ENCODE measurements around the gene PDCD2L. TPM values are rescaled to one million over a fixed set of nuclear protein-coding genes. Genes with fewer than 3 reads are reported as not detected.

Gene PDCD2L
- total RNA-seq, 1 experiment from 2014 or later, result 14.8 TPM

GRCh38 chr19:34429553-34429952 is 25.4 kb downstream of the PDCD2L start:
- DNase-seq, result no peak
- POLR2A ChIA-PET (ENCODE audit: unreplicated experiment), result interaction anchor here (0.6 kb wide), 1 partner anchor 30 kb away, joined by 4 read pairs; no protein-coding TSS in a partner anchor
- no peaks in the 10 kb centered on the region for H3K27me3 ChIP-seq (ENCODE audit: insufficient read depth, low read depth)
- no peaks in the 10 kb centered on the region for H3K9me3 ChIP-seq (ENCODE audit: insufficient read depth, low read depth)
- H3K79me2 ChIP-seq (ENCODE audit: low read depth), result peaks cover 63% of the 10 kb centered on the region
- peaks cover 21% of the 10 kb centered on the region for H3K36me3 ChIP-seq (ENCODE audit: low read depth)
- peaks cover 18% of the 10 kb centered on the region for H3K4me1 ChIP-seq (replicated peaks; ENCODE audit: insufficient read depth)
- H4K20me1 ChIP-seq (ENCODE audit: insufficient read depth), result peaks cover 59% of the 10 kb centered on the region
- peak overlapping the region; percentile 89 for H3K4me3 ChIP-seq
- H2AFZ ChIP-seq, result no peak overlapping the region
- peaks cover 28% of the 10 kb centered on the region; the same call in 1 of the 2 replicates for H3F3A ChIP-seq (ENCODE audit: insufficient read depth, low read depth)
- intact Hi-C loops (cut with micrococcal nuclease; ENCODE audit: unreplicated experiment), result loop anchor here (5.0 kb wide), 1 partner anchor 72 kb away; no protein-coding TSS in a partner anchor
- CTCF ChIA-PET, result interaction anchor here (0.5 kb wide), 1 partner anchor 55 kb away, joined by 6 read pairs; no protein-coding TSS in a partner anchor
- no peak for TF ChIP-seq CTCF (conservative IDR thresholded peaks at IDR 0.05)
- TF ChIP-seq EZH2 (IDR thresholded peaks at IDR 0.05; ENCODE audit: low read depth), result no peak
- no peaks in the 10 kb centered on the region for H3K9me2 ChIP-seq (ENCODE audit: insufficient read depth)
- no peak overlapping the region for H3K27ac ChIP-seq
- BruUV-seq (replicated peaks), result TSS peak; percentile 17
- H3K4me2 ChIP-seq, result peak overlapping the region; percentile 92

GRCh38 chr19:34430738-34431625 is 26.8 kb downstream of the PDCD2L start:
- peaks cover 22% of the 10 kb centered on the region; the same call in 1 of the 2 replicates for H3F3A ChIP-seq (ENCODE audit: insufficient read depth, low read depth)
- peaks cover 66% of the 10 kb centered on the region for H3K79me2 ChIP-seq (ENCODE audit: low read depth)
- BruUV-seq (replicated peaks), result no TSS peak
- H3K9me3 ChIP-seq (ENCODE audit: insufficient read depth, low read depth), result no peaks in the 10 kb centered on the region
- intact Hi-C loops (cut with micrococcal nuclease; ENCODE audit: unreplicated experiment), result no loop called here
- TF ChIP-seq EZH2 (IDR thresholded peaks at IDR 0.05; ENCODE audit: low read depth) (no peak), CTCF (conservative IDR thresholded peaks at IDR 0.05) (peak; percentile 51; the same call in 1 of the 2 replicates)
- H3K27me3 ChIP-seq (ENCODE audit: insufficient read depth, low read depth), result no peaks in the 10 kb centered on the region
- peak overlapping the region; percentile 92 for H3K4me2 ChIP-seq
- H3K4me1 ChIP-seq (replicated peaks; ENCODE audit: insufficient read depth), result peaks cover 18% of the 10 kb centered on the region
- H4K20me1 ChIP-seq (ENCODE audit: insufficient read depth), result peaks cover 68% of the 10 kb centered on the region
- no peaks in the 10 kb centered on the region for H3K9me2 ChIP-seq (ENCODE audit: insufficient read depth)
- H3K4me3 ChIP-seq, result peak overlapping the region; percentile 89
- H2AFZ ChIP-seq, result no peak overlapping the region
- POLR2A ChIA-PET (ENCODE audit: unreplicated experiment), result no interaction called here
- peaks cover 21% of the 10 kb centered on the region for H3K36me3 ChIP-seq (ENCODE audit: low read depth)
- H3K27ac ChIP-seq, result no peak overlapping the region
- DNase-seq, result peak in 1 of 2 experiments; percentile 39
- CTCF ChIA-PET, result no interaction called here

GRCh38 chr19:34431681-34432402 is 27.6 kb downstream of the PDCD2L start:
- CTCF ChIA-PET, result interaction anchor here (0.6 kb wide), 1 partner anchor 433 kb away, joined by 3 read pairs; no protein-coding TSS in a partner anchor
- Histone ChIP-seq H3K9me3 (ENCODE audit: insufficient read depth, low read depth) (no peaks in the 10 kb centered on the region), H3K36me3 (ENCODE audit: low read depth) (peaks cover 28% of the 10 kb centered on the region), H3K9me2 (ENCODE audit: insufficient read depth) (no peaks in the 10 kb centered on the region), H3K4me3 (no peak overlapping the region), H2AFZ (no peak overlapping the region), H3F3A (ENCODE audit: insufficient read depth, low read depth) (peaks cover 19% of the 10 kb centered on the region; the same call in 1 of the 2 replicates), H4K20me1 (ENCODE audit: insufficient read depth) (peaks cover 71% of the 10 kb centered on the region), H3K4me2 (no peak overlapping the region), H3K4me1 (replicated peaks; ENCODE audit: insufficient read depth) (peaks cover 18% of the 10 kb centered on the region), H3K79me2 (ENCODE audit: low read depth) (peaks cover 71% of the 10 kb centered on the region), H3K27ac (no peak overlapping the region), H3K27me3 (ENCODE audit: insufficient read depth, low read depth) (no peaks in the 10 kb centered on the region)
- DNase-seq, result no peak
- POLR2A ChIA-PET (ENCODE audit: unreplicated experiment), result no interaction called here
- no TSS peak for BruUV-seq (replicated peaks)
- intact Hi-C loops (cut with micrococcal nuclease; ENCODE audit: unreplicated experiment), result no loop called here
- TF ChIP-seq EZH2 (IDR thresholded peaks at IDR 0.05; ENCODE audit: low read depth), result no peak
- no peak for TF ChIP-seq CTCF (conservative IDR thresholded peaks at IDR 0.05)
